Hypothalamus (tissue), 51 donors: Measurements from ENCODE around the gene NUP37.

ENCODE experiments used
- DNase-seq, 51 donors: peaks; one replicate each; lab custom pipeline; 2025; lab: John Stamatoyannopoulos, UW

Gene NUP37

GRCh38 chr12:102031852-102032251 lies 88.1 kb downstream of the NUP37 start:
- no peak for DNase-seq

GRCh38 chr12:102029141-102029540 lies 90.8 kb downstream of the NUP37 start:
- no peak for DNase-seq

GRCh38 chr12:102026728-102027127 lies 93.2 kb downstream of the NUP37 start:
- DNase-seq: no peak

- no peak for DNase-seq
Measured at GRCh38 chr12:102024765-102025164, 95.1 kb downstream of the NUP37 start.

DNA sequence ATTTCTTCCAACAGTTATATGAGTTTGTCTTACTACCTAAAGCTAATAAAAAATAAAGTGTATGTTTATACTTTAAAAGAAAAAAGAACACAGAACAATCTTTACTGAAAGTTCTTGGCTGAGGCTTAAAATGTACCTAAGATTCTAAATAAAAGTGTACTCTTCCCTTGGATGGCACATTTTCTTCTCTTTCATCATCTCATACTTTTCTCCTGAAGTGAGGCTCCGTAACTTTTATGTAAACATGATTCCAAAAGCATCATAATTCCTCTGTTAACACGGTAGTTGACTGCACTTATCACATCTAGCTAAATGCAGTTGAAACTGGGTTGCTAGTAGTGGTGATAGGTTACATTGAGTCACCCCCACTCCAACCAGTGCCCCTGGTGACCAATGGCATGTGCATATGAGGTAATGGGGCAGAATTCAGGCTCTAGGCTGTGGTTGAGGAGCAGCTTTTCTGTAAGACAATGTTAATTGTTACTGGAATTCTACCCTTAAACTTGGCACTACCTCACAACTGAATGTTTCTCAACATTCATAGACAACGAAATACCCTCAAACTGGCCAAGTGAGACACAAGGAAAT lies 96.5 kb downstream of the NUP37 start:
- DNase-seq: no peak
